Measurements from ENCODE around the gene BCR.

The BCR gene

GRCh38 chr22:23263651-23264555, 83.6 kb downstream of the BCR start:
- no peak for DNase-seq

GRCh38 chr22:23264610-23265367, 84.5 kb downstream of the BCR start:
- no peak for DNase-seq

GRCh38 chr22:23265368-23265700, 85.0 kb downstream of the BCR start:
- DNase-seq = no peak

GRCh38 chr22:23266780-23267179, 86.5 kb downstream of the BCR start:
- no peak for DNase-seq

- DNase-seq = no peak
These were observed 87.1 kb downstream of the BCR start for GRCh38 chr22:23267226-23268043.

- no peak for DNase-seq
These were observed 87.9 kb downstream of the BCR start for GRCh38 chr22:23268139-23268712.

- DNase-seq = no peak
These were observed 88.6 kb downstream of the BCR start for GRCh38 chr22:23268877-23269276.

- no peak for DNase-seq
These were observed 89.3 kb downstream of the BCR start for GRCh38 chr22:23269441-23270211.

- DNase-seq = no peak
These were observed 90.0 kb downstream of the BCR start for GRCh38 chr22:23270212-23270733.

- DNase-seq = no peak
These were observed 90.7 kb downstream of the BCR start for GRCh38 chr22:23270798-23271596.

- no peak for DNase-seq
These were observed 91.2 kb downstream of the BCR start for GRCh38 chr22:23271597-23271908.

GRCh38 chr22:23272371-23272770, 92.1 kb downstream of the BCR start:
- DNase-seq = no peak

GRCh38 chr22:23272834-23273233, 92.5 kb downstream of the BCR start:
- no peak for DNase-seq

GRCh38 chr22:23273445-23274145, 93.3 kb downstream of the BCR start:
- no peak for DNase-seq

- no peak for DNase-seq
These were observed 93.8 kb downstream of the BCR start for GRCh38 chr22:23274146-23274526.

- no peak for DNase-seq
These were observed 94.8 kb downstream of the BCR start for GRCh38 chr22:23274891-23275694.

- DNase-seq = no peak
These were observed 95.4 kb downstream of the BCR start for GRCh38 chr22:23275751-23276150.

GRCh38 chr22:23276656-23277582, 96.6 kb downstream of the BCR start:
- no peak for DNase-seq

Measured in activated CD4-positive, CD25-positive, alpha-beta regulatory T cell treated with anti-CD3 and anti-CD28 coated beads, Interleukin-2, amount 50 U/mL, for 72 hours (primary cell).